DOHH2 (cell line): ENCODE data around the gene PLXNB3.

Experiments
- H3F3A ChIP-seq: fragments of 200-600 bp; sonication (generic), shearing (Covaris generic); 2 replicates; pipeline ENCODE4 v1.6.0; 2016; ENCODE audit warnings: antibody characterized with exemption, mild to moderate bottlenecking; ENCODE audit not compliant: control insufficient read depth, insufficient read depth
- H3K27ac ChIP-seq: fragments of 200-600 bp; sonication (generic); 2 replicates; pipeline ENCODE4 v1.5.1; 2014; ENCODE audit warnings: low read depth, mild to moderate bottlenecking, low read length, moderate library complexity
- H3K27me3 ChIP-seq: fragments of 200-600 bp; sonication (generic); 2 replicates; pipeline ENCODE4 v1.6.1; 2014; ENCODE audit warnings: mild to moderate bottlenecking, low read length, mixed read lengths; ENCODE audit not compliant: control insufficient read depth
- H3K36me3 ChIP-seq: fragments of 200-600 bp; sonication (generic); 2 replicates; pipeline ENCODE4 v1.6.1; 2014; ENCODE audit warnings: mild to moderate bottlenecking, low read length, moderate library complexity, mixed read lengths; ENCODE audit not compliant: control insufficient read depth
- H3K4me1 ChIP-seq: fragments of 200-600 bp; sonication (generic); 2 replicates; pipeline ENCODE4 v1.6.1; 2014; ENCODE audit warnings: mild to moderate bottlenecking, low read length, mixed read lengths; ENCODE audit not compliant: control insufficient read depth
- H3K4me2 ChIP-seq: fragments of 200-600 bp; sonication (generic); 2 replicates; pipeline ENCODE4 v1.6.0; 2014; ENCODE audit warnings: mild to moderate bottlenecking, low read length, moderate library complexity
- H3K4me3 ChIP-seq: fragments of 200-600 bp; sonication (generic); 2 replicates; pipeline ENCODE4 v1.5.1; 2014; ENCODE audit warnings: mild to moderate bottlenecking, low read length, mixed read lengths
- H3K79me2 ChIP-seq: fragments of 200-600 bp; sonication (generic); 2 replicates; pipeline ENCODE4 v1.6.1; 2014; ENCODE audit warnings: mild to moderate bottlenecking, low read length, mixed read lengths; ENCODE audit not compliant: control insufficient read depth
- H3K9me2 ChIP-seq: fragments of 200-600 bp; sonication (generic); replicated peaks from 2 replicates; pipeline ENCODE4 v1.6.1; 2014; ENCODE audit warnings: mild to moderate bottlenecking, low read length, mixed read lengths; ENCODE audit not compliant: control insufficient read depth
- H3K9me3 ChIP-seq: fragments of 200-600 bp; sonication (generic); 2 replicates; pipeline ENCODE4 v1.6.1; 2014; ENCODE audit warnings: antibody characterized with exemption, low read length, mixed read lengths; ENCODE audit not compliant: control insufficient read depth, insufficient read depth
- H4K20me1 ChIP-seq: fragments of 200-600 bp; sonication (generic); 2 replicates; pipeline ENCODE4 v1.6.0; 2014; ENCODE audit warnings: low read depth, mild to moderate bottlenecking, antibody characterized with exemption, low read length, moderate library complexity; ENCODE audit not compliant: control insufficient read depth, insufficient read depth
- CTCF ChIP-seq: fragments of 200-600 bp; sonication (generic); IDR thresholded peaks from one replicate; pipeline ENCODE4 v1.5.1; 2014; ENCODE audit warnings: antibody characterized with exemption, mild to moderate bottlenecking, low read depth, low read length; ENCODE audit not compliant: poor library complexity, severe bottlenecking
- EZH2phosphoT487 ChIP-seq: fragments of 200-600 bp; sonication (generic); IDR thresholded peaks from 2 replicates; pipeline ENCODE4 v1.6.1; 2017; ENCODE audit warnings: borderline replicate concordance, mild to moderate bottlenecking, antibody characterized with exemption, low read length, moderate library complexity, mixed read lengths

The PLXNB3 gene

GRCh38 chrX:153789654-153790053, 25.6 kb downstream of the PLXNB3 start:
- Histone ChIP-seq H3K79me2 (peaks cover 34% of the 10 kb centered on the region), H3K27me3 (no peaks in the 10 kb centered on the region), H3K9me3 (no peaks in the 10 kb centered on the region), H4K20me1 (no peaks in the 10 kb centered on the region), H3F3A (no peaks in the 10 kb centered on the region), H3K9me2 (no peaks in the 10 kb centered on the region), H3K4me2 (no peak overlapping the region), H3K27ac (no peak overlapping the region), H3K4me1 (peaks cover 10% of the 10 kb centered on the region), H3K4me3 (no peak overlapping the region), H3K36me3 (peaks cover 3% of the 10 kb centered on the region)
- no peak for TF ChIP-seq CTCF
- TF ChIP-seq EZH2phosphoT487, result no peak

DNA sequence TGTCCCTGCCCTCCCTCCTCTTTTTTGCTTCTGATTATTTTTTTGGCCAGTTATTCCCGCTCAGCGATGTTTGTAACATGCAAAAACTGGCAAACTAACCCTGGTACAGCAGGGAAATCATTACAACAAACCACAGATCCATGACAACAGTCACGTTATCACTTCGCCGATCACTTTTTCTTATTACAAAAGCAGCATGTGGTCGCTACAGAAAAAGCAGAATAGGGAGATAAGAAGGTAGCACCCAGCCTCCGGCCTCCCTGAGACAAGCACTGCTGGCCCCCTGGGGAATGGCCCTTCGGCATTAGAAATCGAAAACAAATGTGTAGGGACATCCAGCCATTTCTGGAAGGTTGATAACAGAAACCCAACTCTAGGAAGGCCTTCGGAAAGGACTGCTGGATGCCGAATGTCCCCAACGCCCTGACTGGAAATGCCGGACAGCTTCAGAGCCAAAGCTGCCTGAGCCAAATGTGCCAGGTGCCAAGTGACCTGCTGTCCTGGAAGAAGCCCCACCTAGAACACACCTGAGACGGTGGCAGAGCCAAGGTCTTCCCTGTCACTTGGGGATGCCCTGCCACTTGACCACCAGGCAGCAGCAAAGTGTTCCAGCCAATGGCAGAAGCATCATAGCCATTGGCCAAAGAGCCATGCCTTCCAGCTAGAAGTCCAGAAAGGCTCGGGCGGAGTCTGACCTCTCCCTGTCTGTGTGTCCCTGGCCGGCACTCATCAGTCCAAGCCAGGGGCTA, 27.2 kb downstream of the PLXNB3 start:
- Histone ChIP-seq H3K27ac (no peak overlapping the region), H3K9me2 (no peaks in the 10 kb centered on the region), H3K36me3 (peaks cover 7% of the 10 kb centered on the region), H3K4me3 (no peak overlapping the region), H3K79me2 (peaks cover 50% of the 10 kb centered on the region), H3K27me3 (no peaks in the 10 kb centered on the region), H3K4me1 (peaks cover 20% of the 10 kb centered on the region), H4K20me1 (no peaks in the 10 kb centered on the region), H3F3A (no peaks in the 10 kb centered on the region), H3K9me3 (no peaks in the 10 kb centered on the region), H3K4me2 (no peak overlapping the region)
- no peak for TF ChIP-seq EZH2phosphoT487
- TF ChIP-seq CTCF, result no peak

GRCh38 chrX:153792368-153792767, 28.3 kb downstream of the PLXNB3 start:
- Histone ChIP-seq H3K9me3 (no peaks in the 10 kb centered on the region), H3K4me3 (no peak overlapping the region; the same call in 1 of the 2 replicates), H3K79me2 (peaks cover 55% of the 10 kb centered on the region), H4K20me1 (no peaks in the 10 kb centered on the region), H3K36me3 (peaks cover 18% of the 10 kb centered on the region), H3F3A (no peaks in the 10 kb centered on the region), H3K4me1 (peaks cover 20% of the 10 kb centered on the region), H3K27ac (no peak overlapping the region), H3K9me2 (no peaks in the 10 kb centered on the region), H3K4me2 (no peak overlapping the region), H3K27me3 (no peaks in the 10 kb centered on the region)
- no peak for TF ChIP-seq CTCF
- no peak for TF ChIP-seq EZH2phosphoT487
